H54 (cell line): ENCODE measurements around the gene SYNDIG1.

Experiments
- DNase-seq: peaks from one replicate; pipeline ENCODE4 v3.0.0; 2011; ENCODE audit warnings: low spot score, mixed read lengths; ENCODE audit not compliant: insufficient read length
- FAIRE-seq: peaks from 3 replicates; lab custom pipeline; 2011; peaks lifted over from hg19 to GRCh38; lab: Jason Lieb, UNC
- POLR2A ChIP-seq: IDR thresholded peaks from 2 replicates; pipeline ENCODE4 v1.6.1; 2011; ENCODE audit warnings: low read depth, mild to moderate bottlenecking, low read length

The SYNDIG1 gene

GRCh38 chr20:24469116-24469893 is at the start of gene SYNDIG1:
SYNDIG1 (plus strand) TSS chr20:24469629; CDS start chr20:24543098, 73,469 bp downstream.
- no peak for DNase-seq

GRCh38 chr20:24419786-24420185 is 49.6 kb upstream of the SYNDIG1 start:
- TF ChIP-seq POLR2A, result no peak
- DNase-seq (no peak), FAIRE-seq (no peak)

More at GRCh38 chr20:24469116-24469893, at the start of gene SYNDIG1:
- TF ChIP-seq POLR2A, result peak; percentile 36; the same call in 1 of the 2 replicates
- no peak for FAIRE-seq

GRCh38 chr20:24420567-24420966 is 48.9 kb upstream of the SYNDIG1 start:
- FAIRE-seq, result no peak
- DNase-seq, result no peak
- TF ChIP-seq POLR2A, result no peak

GRCh38 chr20:24421071-24421470 is 48.4 kb upstream of the SYNDIG1 start:
- no peak for FAIRE-seq
- DNase-seq, result no peak
- TF ChIP-seq POLR2A, result no peak

- no peak for FAIRE-seq
- DNase-seq, result no peak
These were observed 47.2 kb upstream of the SYNDIG1 start for GRCh38 chr20:24422091-24422760.

GRCh38 chr20:24423390-24424313 is 45.8 kb upstream of the SYNDIG1 start:
- TF ChIP-seq POLR2A, result no peak
- DNase-seq (no peak), FAIRE-seq (no peak)

More at GRCh38 chr20:24422091-24422760, 47.2 kb upstream of the SYNDIG1 start:
- TF ChIP-seq POLR2A, result no peak

GRCh38 chr20:24425523-24426135 is 43.8 kb upstream of the SYNDIG1 start:
- FAIRE-seq (no peak), DNase-seq (no peak)
- TF ChIP-seq POLR2A, result no peak

- DNase-seq, result no peak
- TF ChIP-seq POLR2A, result no peak
- FAIRE-seq, result no peak
These were observed 38.0 kb upstream of the SYNDIG1 start for GRCh38 chr20:24431279-24432045.

GRCh38 chr20:24432046-24432442 is 37.4 kb upstream of the SYNDIG1 start:
- no peak for DNase-seq
- no peak for TF ChIP-seq POLR2A
- FAIRE-seq, result no peak

GRCh38 chr20:24436160-24436559 is 33.3 kb upstream of the SYNDIG1 start:
- no peak for TF ChIP-seq POLR2A
- no peak for DNase-seq
- FAIRE-seq, result no peak

- TF ChIP-seq POLR2A, result no peak
- FAIRE-seq, result no peak
These were observed 32.0 kb upstream of the SYNDIG1 start for GRCh38 chr20:24437196-24438082.

GRCh38 chr20:24438331-24438730 is 31.1 kb upstream of the SYNDIG1 start:
- no peak for DNase-seq
- no peak for FAIRE-seq

More at GRCh38 chr20:24437196-24438082, 32.0 kb upstream of the SYNDIG1 start:
- no peak for DNase-seq

More at GRCh38 chr20:24438331-24438730, 31.1 kb upstream of the SYNDIG1 start:
- no peak for TF ChIP-seq POLR2A
